ENCODE results near the gene GSN. TPM values are rescaled to one million over a fixed set of nuclear protein-coding genes. Genes with fewer than 3 reads are reported as not detected.
A peak's percentile ranks its signal among the peaks of the same experiment; 100 is the strongest.

Gene GSN
- total and polyA plus RNA-seq, 12 donors, result 78.5 to 735 (median 293) TPM

- intact Hi-C loops (cut with DNase I), result no loop called here
- 48 to 59% (median 56%) methylated on average over 9 to 13 of the region's 13 CpGs for WGBS, 4 donors
- Histone ChIP-seq H3K27ac (peak overlapping the region; percentile 66 to 95 (median 91)), H3K4me3 (no peak overlapping the region), H3K27me3 (no peaks in the 10 kb centered on the region), H3K9me3 (replicated peaks in 1 of 3) (no peaks in the 10 kb centered on the region), H3K4me1 (replicated peaks in 1 of 2) (peaks cover 73 to 100% of the 10 kb centered on the region in 2 donors), H3K36me3 (replicated peaks in 1 of 2) (no peaks in the 10 kb centered on the region)
- TF ChIP-seq CTCF (IDR thresholded peaks at IDR 0.05) (no peak), POLR2A (IDR thresholded peaks at IDR 0.05) (peak in 1 of 2 donors; percentile 5)
- DNase-seq, result peak in 6 of 7 donors; percentile 56 to 84 (median 64)
Measured at GRCh38 chr9:121282277-121283079, 14.5 kb downstream of the GSN start.

- TF ChIP-seq CTCF (IDR thresholded peaks at IDR 0.05), result no peak
- no peak for TF ChIP-seq POLR2A (IDR thresholded peaks at IDR 0.05)
- Histone ChIP-seq H3K4me3 (no peak overlapping the region), H3K27me3 (no peaks in the 10 kb centered on the region), H3K27ac (peak overlapping the region; percentile 65 to 98 (median 91)), H3K4me1 (replicated peaks in 1 of 2) (peaks cover 73 to 100% of the 10 kb centered on the region in 2 donors), H3K36me3 (replicated peaks in 1 of 2) (no peaks in the 10 kb centered on the region), H3K9me3 (replicated peaks in 1 of 3) (no peaks in the 10 kb centered on the region)
- intact Hi-C loops (cut with DNase I), result no loop called here
- WGBS, 4 donors, result 55 to 78% (median 73%) methylated on average over 2 of the region's 2 CpGs
- DNase-seq, result no peak
Measured at GRCh38 chr9:121283080-121283398, 15.1 kb downstream of the GSN start.

GRCh38 chr9:121283856-121284732, 16.1 kb downstream of the GSN start:
- intact Hi-C loops (cut with DNase I), result no loop called here
- H3K36me3 ChIP-seq (replicated peaks in 1 of 2), result no peaks in the 10 kb centered on the region
- no peak for DNase-seq
- H3K9me3 ChIP-seq (replicated peaks in 1 of 3), result no peaks in the 10 kb centered on the region
- TF ChIP-seq POLR2A (IDR thresholded peaks at IDR 0.05) (no peak), CTCF (IDR thresholded peaks at IDR 0.05) (no peak)
- no peaks in the 10 kb centered on the region for H3K27me3 ChIP-seq
- peaks cover 73 to 100% of the 10 kb centered on the region in 2 donors for H3K4me1 ChIP-seq (replicated peaks in 1 of 2)
- peak overlapping the region; percentile 65 to 99 (median 95) for H3K27ac ChIP-seq
- WGBS, 4 donors, result 62 to 82% (median 76%) methylated on average over 11 of the region's 11 CpGs
- no peak overlapping the region for H3K4me3 ChIP-seq

GRCh38 chr9:121284733-121285451, 16.9 kb downstream of the GSN start:
- Histone ChIP-seq H3K27ac (peak overlapping the region; percentile 91 to 99 (median 97)), H3K4me1 (replicated peaks in 1 of 2) (peaks cover 81 to 100% of the 10 kb centered on the region in 2 donors), H3K36me3 (replicated peaks in 1 of 2) (no peaks in the 10 kb centered on the region), H3K27me3 (no peaks in the 10 kb centered on the region), H3K4me3 (no peak overlapping the region), H3K9me3 (replicated peaks in 1 of 3) (no peaks in the 10 kb centered on the region)
- intact Hi-C loops (cut with DNase I), result no loop called here
- no peak for DNase-seq
- 86 to 90% (median 88%) methylated on average over 9 of the region's 9 CpGs for WGBS, 4 donors
- no peak for TF ChIP-seq POLR2A (IDR thresholded peaks at IDR 0.05)
- no peak for TF ChIP-seq CTCF (IDR thresholded peaks at IDR 0.05)

Measured in adrenal gland (tissue), 12 donors.